ENCODE results near the gene ZNF837.

DNA sequence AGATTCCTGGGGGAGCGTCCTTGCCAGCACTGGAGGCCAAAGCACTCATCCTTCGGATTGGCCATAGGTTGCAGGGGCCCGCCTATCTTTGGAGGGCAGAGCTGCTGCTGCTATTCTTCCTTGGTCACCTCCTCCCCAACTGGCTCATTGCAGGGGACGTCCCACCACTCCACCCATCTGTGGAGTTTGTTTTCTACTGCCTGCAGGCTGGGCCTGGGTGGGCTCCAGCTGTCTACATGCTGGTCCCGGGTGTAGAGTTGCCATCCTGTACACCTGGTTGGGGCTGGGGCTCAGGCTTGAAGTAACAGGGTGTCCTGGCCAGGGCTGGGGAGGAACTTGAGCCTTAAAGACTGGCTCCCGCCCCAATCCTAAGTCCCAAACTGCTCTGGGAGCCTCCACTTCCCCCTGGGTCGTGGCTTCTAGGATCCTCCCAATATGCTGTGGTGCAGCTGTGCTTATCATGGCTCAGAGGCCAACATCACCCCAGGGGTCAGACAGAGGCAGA is 16.8 kb upstream of the ZNF837 start:
- TF ChIP-seq, protein P1, sequence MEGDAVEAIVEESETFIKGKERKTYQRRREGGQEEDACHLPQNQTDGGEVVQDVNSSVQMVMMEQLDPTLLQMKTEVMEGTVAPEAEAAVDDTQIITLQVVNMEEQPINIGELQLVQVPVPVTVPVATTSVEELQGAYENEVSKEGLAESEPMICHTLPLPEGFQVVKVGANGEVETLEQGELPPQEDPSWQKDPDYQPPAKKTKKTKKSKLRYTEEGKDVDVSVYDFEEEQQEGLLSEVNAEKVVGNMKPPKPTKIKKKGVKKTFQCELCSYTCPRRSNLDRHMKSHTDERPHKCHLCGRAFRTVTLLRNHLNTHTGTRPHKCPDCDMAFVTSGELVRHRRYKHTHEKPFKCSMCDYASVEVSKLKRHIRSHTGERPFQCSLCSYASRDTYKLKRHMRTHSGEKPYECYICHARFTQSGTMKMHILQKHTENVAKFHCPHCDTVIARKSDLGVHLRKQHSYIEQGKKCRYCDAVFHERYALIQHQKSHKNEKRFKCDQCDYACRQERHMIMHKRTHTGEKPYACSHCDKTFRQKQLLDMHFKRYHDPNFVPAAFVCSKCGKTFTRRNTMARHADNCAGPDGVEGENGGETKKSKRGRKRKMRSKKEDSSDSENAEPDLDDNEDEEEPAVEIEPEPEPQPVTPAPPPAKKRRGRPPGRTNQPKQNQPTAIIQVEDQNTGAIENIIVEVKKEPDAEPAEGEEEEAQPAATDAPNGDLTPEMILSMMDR (IDR thresholded peaks at IDR 0.05) = no peak
- TF ChIP-seq EP300 (IDR thresholded peaks at IDR 0.05) (no peak), POLR2A (IDR thresholded peaks at IDR 0.05) (no peak), POLR2AphosphoS5 (IDR thresholded peaks at IDR 0.05) (no peak)

Measured in upper lobe of left lung (tissue), 4 donors.